ENCODE data around the gene AGAP5. TPM values are rescaled to one million over a fixed set of nuclear protein-coding genes. Genes with fewer than 3 reads are reported as not detected.
"Not testable (repeated sequence)": the region's sequence is repeated elsewhere in the genome, so short reads cannot be mapped to it uniquely, and the experiment has no call there.

The AGAP5 gene
- total and polyA plus RNA-seq, 2 donors (not counting 1 experiment from before 2014, with no cell fraction given): 1.8 to 3.1 TPM

GRCh38 chr10:73664156-73665040 is 33.5 kb downstream of the AGAP5 start:
- not testable (repeated sequence) for H3K4me3 ChIP-seq (replicated peaks in 1 of 4; ENCODE audit: control extremely low read depth in 1 of 4, insufficient read depth in 1 of 4, low read depth in 3 of 4, low read length in 4 of 4); DNase-seq (ENCODE audit: low read depth in 2 of 2); H3K27ac ChIP-seq (ENCODE audit: insufficient read depth, low read length); H3K79me2 ChIP-seq (ENCODE audit: control insufficient read depth, insufficient read depth, low read length); H3K27me3 ChIP-seq (ENCODE audit: control insufficient read depth, insufficient read depth, low read length); H3K9ac ChIP-seq (ENCODE audit: insufficient read depth, low read length); H3K4me1 ChIP-seq (ENCODE audit: control insufficient read depth, extremely low read depth, insufficient read depth, low read length); H3K4me2 ChIP-seq (ENCODE audit: extremely low read depth, insufficient read depth, low read length); H4K20me1 ChIP-seq (ENCODE audit: control insufficient read depth, extremely low read depth, insufficient read depth, low read length); H2AFZ ChIP-seq (ENCODE audit: low read length); H3K36me3 ChIP-seq (ENCODE audit: control insufficient read depth, insufficient read depth, low read length); H3K9me3 ChIP-seq (ENCODE audit: control insufficient read depth, insufficient read depth, low read depth, low read length)

- not testable (repeated sequence) for H3K9ac ChIP-seq (ENCODE audit: insufficient read depth, low read length); H4K20me1 ChIP-seq (ENCODE audit: control insufficient read depth, extremely low read depth, insufficient read depth, low read length); H3K4me2 ChIP-seq (ENCODE audit: extremely low read depth, insufficient read depth, low read length); DNase-seq (ENCODE audit: low read depth in 2 of 2); H3K27ac ChIP-seq (ENCODE audit: insufficient read depth, low read length); H3K27me3 ChIP-seq (ENCODE audit: control insufficient read depth, insufficient read depth, low read length); H3K9me3 ChIP-seq (ENCODE audit: control insufficient read depth, insufficient read depth, low read depth, low read length); H3K4me3 ChIP-seq (replicated peaks in 1 of 4; ENCODE audit: control extremely low read depth in 1 of 4, insufficient read depth in 1 of 4, low read depth in 3 of 4, low read length in 4 of 4); H3K4me1 ChIP-seq (ENCODE audit: control insufficient read depth, extremely low read depth, insufficient read depth, low read length); H3K79me2 ChIP-seq (ENCODE audit: control insufficient read depth, insufficient read depth, low read length); H3K36me3 ChIP-seq (ENCODE audit: control insufficient read depth, insufficient read depth, low read length); H2AFZ ChIP-seq (ENCODE audit: low read length)
Measured at GRCh38 chr10:73663621-73664020, 34.3 kb downstream of the AGAP5 start.

GRCh38 chr10:73662705-73663104 is 35.2 kb downstream of the AGAP5 start:
- not testable (repeated sequence) for H2AFZ ChIP-seq (ENCODE audit: low read length); H3K27ac ChIP-seq (ENCODE audit: insufficient read depth, low read length); H4K20me1 ChIP-seq (ENCODE audit: control insufficient read depth, extremely low read depth, insufficient read depth, low read length); H3K9ac ChIP-seq (ENCODE audit: insufficient read depth, low read length); H3K4me3 ChIP-seq (replicated peaks in 1 of 4; ENCODE audit: control extremely low read depth in 1 of 4, insufficient read depth in 1 of 4, low read depth in 3 of 4, low read length in 4 of 4); H3K9me3 ChIP-seq (ENCODE audit: control insufficient read depth, insufficient read depth, low read depth, low read length); H3K27me3 ChIP-seq (ENCODE audit: control insufficient read depth, insufficient read depth, low read length); H3K79me2 ChIP-seq (ENCODE audit: control insufficient read depth, insufficient read depth, low read length); DNase-seq (ENCODE audit: low read depth in 2 of 2); H3K4me2 ChIP-seq (ENCODE audit: extremely low read depth, insufficient read depth, low read length); H3K4me1 ChIP-seq (ENCODE audit: control insufficient read depth, extremely low read depth, insufficient read depth, low read length); H3K36me3 ChIP-seq (ENCODE audit: control insufficient read depth, insufficient read depth, low read length)

GRCh38 chr10:73655990-73656298 is 42.0 kb downstream of the AGAP5 start, which contains the start of gene SYNPO2L:
SYNPO2L (minus strand) TSS chr10:73656029; CDS start chr10:73655922, 107 bp downstream.
- Histone ChIP-seq H3K9ac (ENCODE audit: insufficient read depth, low read length) (no peak within 1 kb of the TSS), H3K4me3 (replicated peaks in 1 of 4; ENCODE audit: control extremely low read depth in 1 of 4, insufficient read depth in 1 of 4, low read depth in 3 of 4, low read length in 4 of 4) (no peak within 1 kb of the TSS), H3K9me3 (ENCODE audit: control insufficient read depth, insufficient read depth, low read depth, low read length) (no peaks in the 10 kb centered on the region), H2AFZ (ENCODE audit: low read length) (peak within 1 kb of the TSS; percentile 32), H3K4me2 (ENCODE audit: extremely low read depth, insufficient read depth, low read length) (no peak within 1 kb of the TSS), H3K27ac (ENCODE audit: insufficient read depth, low read length) (no peak within 1 kb of the TSS), H3K36me3 (ENCODE audit: control insufficient read depth, insufficient read depth, low read length) (no peaks in the 10 kb centered on the region), H3K79me2 (ENCODE audit: control insufficient read depth, insufficient read depth, low read length) (no peaks in the 10 kb centered on the region), H4K20me1 (ENCODE audit: control insufficient read depth, extremely low read depth, insufficient read depth, low read length) (no peaks in the 10 kb centered on the region), H3K27me3 (ENCODE audit: control insufficient read depth, insufficient read depth, low read length) (no peaks in the 10 kb centered on the region), H3K4me1 (ENCODE audit: control insufficient read depth, extremely low read depth, insufficient read depth, low read length) (peaks cover 3% of the 10 kb centered on the region)
- TF ChIP-seq EZH2 (IDR thresholded peaks at IDR 0.05; ENCODE audit: low read length, missing control alignments) (no peak), CTCF (conservative IDR thresholded peaks at IDR 0.05 in 1 of 2, IDR thresholded peaks at IDR 0.05 in 1 of 2; ENCODE audit: low read depth in 1 of 2, low read length in 2 of 2) (no peak)
- DNase-seq (ENCODE audit: low read depth in 2 of 2): no peak

Data from fibroblast of lung (primary cell).